Hepatocyte (in vitro differentiated cells): ENCODE results near the gene GNS.

Experiments
- CTCF ChIP-seq: fragments of 200-600 bp; sonication (generic); IDR thresholded peaks from 2 replicates; pipeline ENCODE4 v1.5.1; 2016; ENCODE audit warnings: antibody characterized with exemption, mild to moderate bottlenecking; ENCODE audit not compliant: poor library complexity
- EZH2 ChIP-seq: fragments of 200-600 bp; sonication (generic); IDR thresholded peaks from 2 replicates; pipeline ENCODE4 v1.6.1; 2016; ENCODE audit warnings: antibody characterized with exemption, mild to moderate bottlenecking, borderline replicate concordance
- EZH2phosphoT487 ChIP-seq: fragments of 200-600 bp; sonication (generic); IDR thresholded peaks from one replicate; pipeline ENCODE4 v1.6.1; 2018; ENCODE audit warnings: antibody characterized with exemption, mild to moderate bottlenecking, low read depth, moderate library complexity; ENCODE audit not compliant: unreplicated experiment, severe bottlenecking

GRCh38 chr12:64729909-64730587, 29.2 kb downstream of the GNS start:
- TF ChIP-seq CTCF: no peak
- TF ChIP-seq EZH2phosphoT487: no peak
- no peak for TF ChIP-seq EZH2
